ENCODE measurements around the gene TMEM62. TPM values are rescaled to one million over a fixed set of nuclear protein-coding genes. Genes with fewer than 3 reads are reported as not detected.

The TMEM62 gene
- total RNA-seq, 1 experiment from 2014 or later, result 12.5 TPM

GRCh38 chr15:43099105-43099845 lies 34.1 kb upstream of the TMEM62 start:
- DNase-seq, result no peak
- Histone ChIP-seq H3K9me2 (ENCODE audit: insufficient read depth) (no peaks in the 10 kb centered on the region), H3K27me3 (ENCODE audit: insufficient read depth, low read depth) (no peaks in the 10 kb centered on the region), H2AFZ (no peak overlapping the region), H3K4me1 (replicated peaks; ENCODE audit: insufficient read depth) (peaks cover 3% of the 10 kb centered on the region), H3K79me2 (ENCODE audit: low read depth) (peaks cover 16% of the 10 kb centered on the region), H3K27ac (no peak overlapping the region), H3K36me3 (ENCODE audit: low read depth) (no peaks in the 10 kb centered on the region), H4K20me1 (ENCODE audit: insufficient read depth) (no peaks in the 10 kb centered on the region; the same call in 1 of the 2 replicates), H3K4me3 (no peak overlapping the region), H3K4me2 (no peak overlapping the region), H3K9me3 (ENCODE audit: insufficient read depth, low read depth) (no peaks in the 10 kb centered on the region), H3F3A (ENCODE audit: insufficient read depth, low read depth) (peaks cover 1% of the 10 kb centered on the region; the same call in 1 of the 2 replicates)
- CTCF ChIA-PET, result no interaction called here
- BruUV-seq (replicated peaks), result no TSS peak
- intact Hi-C loops (cut with micrococcal nuclease; ENCODE audit: unreplicated experiment), result no loop called here
- TF ChIP-seq EZH2 (IDR thresholded peaks at IDR 0.05; ENCODE audit: low read depth) (no peak), CTCF (conservative IDR thresholded peaks at IDR 0.05) (no peak)
- POLR2A ChIA-PET (ENCODE audit: unreplicated experiment), result no interaction called here

- no peak for DNase-seq
Observed at GRCh38 chr15:43100971-43101370, 32.4 kb upstream of the TMEM62 start.

GRCh38 chr15:43102187-43102586 lies 31.2 kb upstream of the TMEM62 start:
- no peaks in the 10 kb centered on the region for H3K27me3 ChIP-seq (ENCODE audit: insufficient read depth, low read depth)
- intact Hi-C loops (cut with micrococcal nuclease; ENCODE audit: unreplicated experiment), result no loop called here
- BruUV-seq (replicated peaks), result no TSS peak
- peaks cover 31% of the 10 kb centered on the region for H3K79me2 ChIP-seq (ENCODE audit: low read depth)
- no peak for DNase-seq
- H3K4me2 ChIP-seq, result no peak overlapping the region
- H3F3A ChIP-seq (ENCODE audit: insufficient read depth, low read depth), result peaks cover 4% of the 10 kb centered on the region; the same call in 1 of the 2 replicates
- peaks cover 13% of the 10 kb centered on the region for H3K4me1 ChIP-seq (replicated peaks; ENCODE audit: insufficient read depth)
- H2AFZ ChIP-seq, result no peak overlapping the region
- no peak overlapping the region for H3K4me3 ChIP-seq
- no peak overlapping the region for H3K27ac ChIP-seq
- ChIA-PET POLR2A (ENCODE audit: unreplicated experiment) (no interaction called here), CTCF (no interaction called here)
- no peaks in the 10 kb centered on the region for H3K36me3 ChIP-seq (ENCODE audit: low read depth)
- no peaks in the 10 kb centered on the region for H3K9me2 ChIP-seq (ENCODE audit: insufficient read depth)
- H3K9me3 ChIP-seq (ENCODE audit: insufficient read depth, low read depth), result no peaks in the 10 kb centered on the region
- H4K20me1 ChIP-seq (ENCODE audit: insufficient read depth), result no peaks in the 10 kb centered on the region; the same call in 1 of the 2 replicates
- no peak for TF ChIP-seq CTCF (conservative IDR thresholded peaks at IDR 0.05)
- no peak for TF ChIP-seq EZH2 (IDR thresholded peaks at IDR 0.05; ENCODE audit: low read depth)

More at GRCh38 chr15:43100971-43101370, 32.4 kb upstream of the TMEM62 start:
- Histone ChIP-seq H3K36me3 (ENCODE audit: low read depth) (no peaks in the 10 kb centered on the region), H3K9me2 (ENCODE audit: insufficient read depth) (no peaks in the 10 kb centered on the region), H2AFZ (no peak overlapping the region), H3K4me1 (replicated peaks; ENCODE audit: insufficient read depth) (peaks cover 13% of the 10 kb centered on the region), H3K4me3 (no peak overlapping the region), H3K9me3 (ENCODE audit: insufficient read depth, low read depth) (no peaks in the 10 kb centered on the region), H3K27me3 (ENCODE audit: insufficient read depth, low read depth) (no peaks in the 10 kb centered on the region), H4K20me1 (ENCODE audit: insufficient read depth) (no peaks in the 10 kb centered on the region; the same call in 1 of the 2 replicates), H3K4me2 (no peak overlapping the region), H3K79me2 (ENCODE audit: low read depth) (peaks cover 31% of the 10 kb centered on the region), H3K27ac (no peak overlapping the region), H3F3A (ENCODE audit: insufficient read depth, low read depth) (peaks cover 4% of the 10 kb centered on the region; the same call in 1 of the 2 replicates)
- intact Hi-C loops (cut with micrococcal nuclease; ENCODE audit: unreplicated experiment), result no loop called here
- ChIA-PET POLR2A (ENCODE audit: unreplicated experiment) (no interaction called here), CTCF (no interaction called here)
- TF ChIP-seq EZH2 (IDR thresholded peaks at IDR 0.05; ENCODE audit: low read depth) (no peak), CTCF (conservative IDR thresholded peaks at IDR 0.05) (no peak)
- BruUV-seq (replicated peaks), result no TSS peak

All from PC-9 (cell line).